ENCODE results near the gene SPRR3. TPM values are rescaled to one million over a fixed set of nuclear protein-coding genes. Genes with fewer than 3 reads are reported as not detected.

Gene SPRR3

Small RNAs within 50 kb of the gene (small RNA-seq; reads per million reads assigned to genes)
- gene AL356867.1 (ENCODE audit: insufficient read depth) (not detected), gene RF00322 (ENCODE audit: insufficient read depth) (not detected), gene SPRR1A (ENCODE audit: insufficient read depth) (not detected)

Measured in neuronal stem cell (in vitro differentiated cells).